ENCODE measurements around the gene CAPN5.
"Not testable (repeated sequence)": the region's sequence is repeated elsewhere in the genome, so short reads cannot be mapped to it uniquely, and the experiment has no call there.

CAPN5 gene

DNA sequence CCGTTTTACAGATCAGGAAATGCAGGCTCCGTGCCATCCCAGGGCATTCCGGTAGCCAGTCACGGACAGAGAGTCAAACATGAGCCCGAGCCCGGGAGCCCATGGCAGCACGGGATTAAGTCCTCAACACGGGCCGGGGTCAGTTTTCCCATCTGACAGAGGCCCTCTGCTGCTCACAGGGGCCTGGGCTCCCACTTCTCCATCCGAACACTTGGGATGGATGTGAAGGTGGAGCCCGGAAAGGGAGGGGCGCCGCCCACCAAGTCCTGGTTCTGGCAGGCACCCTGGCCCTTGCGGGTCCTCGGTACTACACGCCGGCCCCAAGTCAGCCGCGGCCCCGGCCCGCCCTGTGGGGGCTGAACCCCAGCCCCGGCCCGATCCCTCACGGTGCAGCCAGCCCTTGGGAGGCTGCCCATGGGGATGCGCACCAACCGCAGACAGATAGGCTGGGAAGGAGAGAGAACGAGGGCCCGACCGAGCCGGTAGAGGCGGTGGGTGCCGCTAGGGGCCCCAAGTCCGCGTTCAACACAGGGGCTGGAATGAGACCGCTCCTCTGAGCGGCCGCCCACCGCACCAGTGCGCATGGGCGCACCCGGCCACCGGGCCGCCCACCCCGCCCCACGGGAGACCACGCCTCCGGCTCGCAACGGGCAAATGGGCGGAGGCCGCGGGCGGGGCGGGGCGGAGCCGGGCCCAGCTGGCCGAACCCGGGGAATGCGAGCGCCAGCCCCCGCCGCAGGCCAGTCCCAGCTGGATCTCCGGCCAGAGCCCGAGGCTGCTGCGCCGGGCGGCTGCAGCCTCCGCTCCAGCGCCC is at the start of gene CAPN5:
Gene CAPN5, plus strand, starts transcription at position 743 of the 814 bp plus-strand sequence. CDS start 17,916 bp downstream, outside the sequence.
- DNase-seq (ENCODE audit: low read depth in 2 of 2): peak; percentile 73 to 76

DNA sequence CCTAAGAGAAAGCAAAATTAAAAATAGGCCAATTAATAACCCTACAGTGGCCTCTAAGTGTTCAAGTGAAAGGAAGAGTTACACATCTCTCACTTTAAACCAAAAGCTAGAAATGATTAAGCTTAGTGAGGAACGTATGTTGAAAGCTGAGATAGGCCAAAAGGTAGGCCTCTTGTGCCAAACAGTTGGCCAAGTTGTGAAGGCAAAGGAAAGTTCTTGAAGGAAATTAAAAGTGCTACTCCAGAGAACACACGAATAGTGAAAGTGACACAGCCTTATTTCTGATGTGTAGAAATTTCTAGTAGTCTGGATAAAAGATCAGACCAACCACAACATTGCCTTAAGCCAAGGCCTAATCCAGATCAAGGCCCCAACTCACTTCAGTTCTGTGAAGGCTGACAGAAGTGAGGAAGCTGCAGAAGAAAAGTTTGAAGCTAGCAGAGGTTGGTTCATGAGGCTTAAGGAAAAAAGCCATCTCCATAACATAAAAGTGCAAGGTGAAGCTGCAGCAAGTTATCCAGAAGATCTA is 48.3 kb upstream of the CAPN5 start:
- not testable (repeated sequence) for DNase-seq (ENCODE audit: low read depth in 2 of 2)

DNA sequence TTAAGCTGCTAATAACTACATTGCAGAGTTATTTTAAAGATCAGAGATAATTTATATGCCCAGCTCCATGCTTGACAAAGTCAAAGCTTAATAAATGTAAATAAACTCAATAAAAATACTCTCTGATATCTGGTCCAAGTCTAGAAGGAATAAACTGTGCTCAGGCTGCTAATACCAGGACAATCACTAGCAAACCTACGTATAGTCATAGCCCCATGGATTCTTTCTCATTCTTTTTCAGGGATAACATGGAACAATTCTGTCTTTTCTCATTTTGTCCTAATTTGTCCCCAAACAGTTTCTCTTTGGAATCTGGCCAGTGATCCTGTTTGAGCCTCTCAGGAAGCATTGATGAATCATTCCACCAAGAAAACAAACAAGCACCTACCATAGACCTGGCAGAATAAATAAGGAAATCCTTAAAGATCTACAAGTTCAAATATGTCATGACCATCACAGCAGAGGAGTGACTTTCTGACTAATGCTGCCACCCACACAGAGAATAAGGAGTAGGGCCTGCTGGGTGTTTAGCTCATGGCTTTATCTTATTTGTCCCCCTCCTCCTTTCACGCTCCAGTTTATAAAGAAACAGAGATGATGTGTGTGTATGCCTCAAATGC is 46.7 kb upstream of the CAPN5 start:
- DNase-seq (ENCODE audit: low read depth in 2 of 2): no peak

DNA sequence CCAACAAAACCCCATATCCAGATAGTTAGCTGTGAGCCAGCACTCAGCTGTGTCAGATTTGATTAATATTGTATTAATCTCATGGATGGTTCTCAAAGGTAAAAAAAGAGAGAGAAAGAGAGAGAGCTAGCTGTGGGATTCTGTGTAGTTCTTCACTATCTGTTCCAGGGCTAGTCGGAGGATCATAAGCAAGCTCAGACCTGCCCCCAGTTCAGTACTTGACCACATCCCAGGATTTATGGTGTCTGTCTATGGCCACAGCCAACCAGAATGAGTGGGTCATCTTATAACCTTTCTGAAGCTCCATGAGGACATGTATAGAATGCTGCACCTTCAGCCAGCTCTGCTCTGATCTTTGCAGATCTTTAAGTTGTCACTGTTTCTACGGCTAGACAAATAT is 46.0 kb upstream of the CAPN5 start:
- DNase-seq (ENCODE audit: low read depth in 2 of 2): no peak

DNA sequence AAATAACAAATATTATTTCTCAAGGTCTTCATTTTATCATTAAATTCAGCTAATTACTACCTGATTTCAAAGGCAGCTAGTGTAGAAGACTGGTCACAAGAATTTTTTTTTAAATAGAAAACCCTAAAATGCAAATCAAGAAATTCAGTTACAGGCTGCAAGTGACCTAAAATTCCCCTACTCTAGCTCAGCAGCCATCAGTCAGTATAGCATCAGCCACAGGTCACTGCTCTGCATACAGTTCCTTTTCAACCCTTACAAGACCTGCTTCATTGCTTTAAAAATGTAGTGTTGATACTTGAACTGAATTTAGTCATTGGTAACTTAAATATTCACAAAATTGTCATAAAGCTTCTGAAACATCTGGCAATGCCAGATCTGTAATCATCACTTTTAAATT is 42.0 kb upstream of the CAPN5 start:
- no peak for DNase-seq (ENCODE audit: low read depth in 2 of 2)

DNA sequence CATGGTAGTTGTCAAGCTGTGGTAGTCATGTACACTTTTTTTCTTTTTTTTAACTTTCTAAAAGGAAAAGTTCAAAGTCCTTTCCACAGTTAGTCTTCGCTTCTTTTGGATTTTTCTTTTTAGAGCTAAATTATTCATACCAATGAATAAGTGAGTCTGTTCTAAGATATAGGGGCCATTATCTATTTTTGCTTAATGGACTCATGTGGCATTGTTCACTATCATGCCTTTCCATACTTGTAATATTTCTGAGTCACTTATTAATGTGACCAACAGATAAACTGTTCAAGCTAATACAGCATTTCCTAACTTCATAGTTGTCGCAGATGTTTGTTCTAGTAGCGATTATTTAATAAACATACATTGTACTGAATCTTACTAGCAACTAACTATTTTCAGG is 40.5 kb upstream of the CAPN5 start:
- no peak for DNase-seq (ENCODE audit: low read depth in 2 of 2)

DNA sequence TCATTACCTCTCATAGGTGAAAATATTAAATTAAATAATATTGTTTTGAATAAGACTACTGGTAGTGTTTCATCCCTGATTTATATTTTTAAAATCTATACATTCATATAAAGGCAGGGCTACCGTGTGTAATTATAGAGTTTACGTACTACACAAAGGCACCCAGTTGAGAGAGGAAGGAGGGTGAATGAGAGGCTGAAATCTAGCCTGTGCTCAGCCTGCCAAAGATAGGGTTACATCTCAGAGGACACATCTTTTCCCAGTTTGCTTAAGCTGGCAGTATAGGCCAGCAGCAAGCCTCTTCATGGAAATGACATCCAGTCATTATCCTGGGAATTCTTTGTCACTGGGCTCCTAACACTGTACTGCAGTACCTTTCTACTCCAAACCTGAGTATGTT is 40.0 kb upstream of the CAPN5 start:
- no peak for DNase-seq (ENCODE audit: low read depth in 2 of 2)

DNA sequence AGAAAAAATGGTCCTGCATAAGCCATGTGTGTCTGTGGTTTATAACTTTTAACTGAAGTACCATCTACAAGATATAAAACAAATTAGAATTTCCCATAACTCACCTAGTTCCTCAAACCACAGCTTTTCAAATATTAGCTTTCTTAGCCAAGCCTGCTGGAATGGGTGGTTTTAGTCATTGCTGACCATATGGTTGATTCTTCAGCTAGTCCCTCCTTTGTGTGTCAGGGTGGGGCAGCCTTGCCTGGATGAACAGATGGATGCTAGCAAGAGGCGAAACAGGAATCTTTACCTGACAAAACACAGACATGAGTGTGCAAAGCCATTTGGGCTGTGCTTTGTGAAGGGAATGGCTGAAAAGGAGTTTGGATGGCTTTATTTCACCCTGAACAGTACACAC is 39.5 kb upstream of the CAPN5 start:
- no peak for DNase-seq (ENCODE audit: low read depth in 2 of 2)

DNA sequence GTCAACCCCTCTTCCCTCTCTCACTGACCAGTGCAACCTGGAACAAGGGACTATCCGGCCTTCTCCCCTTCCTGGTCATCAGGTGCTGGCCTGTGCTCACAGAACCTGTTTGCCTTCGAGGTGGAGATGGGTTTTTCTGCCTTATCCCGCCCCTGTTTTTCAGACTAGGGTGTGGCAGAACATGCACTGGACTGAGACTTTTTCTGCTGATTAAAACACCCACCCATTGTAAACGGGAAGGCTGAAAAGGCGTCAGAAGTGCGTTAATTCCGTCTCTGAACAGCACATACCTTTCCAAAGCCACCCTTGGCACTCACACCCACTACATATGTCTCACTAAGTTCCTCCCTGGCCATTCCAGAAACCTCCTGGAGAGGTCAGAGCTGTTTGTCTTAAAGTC is 36.9 kb upstream of the CAPN5 start:
- no peak for DNase-seq (ENCODE audit: low read depth in 2 of 2)

DNA sequence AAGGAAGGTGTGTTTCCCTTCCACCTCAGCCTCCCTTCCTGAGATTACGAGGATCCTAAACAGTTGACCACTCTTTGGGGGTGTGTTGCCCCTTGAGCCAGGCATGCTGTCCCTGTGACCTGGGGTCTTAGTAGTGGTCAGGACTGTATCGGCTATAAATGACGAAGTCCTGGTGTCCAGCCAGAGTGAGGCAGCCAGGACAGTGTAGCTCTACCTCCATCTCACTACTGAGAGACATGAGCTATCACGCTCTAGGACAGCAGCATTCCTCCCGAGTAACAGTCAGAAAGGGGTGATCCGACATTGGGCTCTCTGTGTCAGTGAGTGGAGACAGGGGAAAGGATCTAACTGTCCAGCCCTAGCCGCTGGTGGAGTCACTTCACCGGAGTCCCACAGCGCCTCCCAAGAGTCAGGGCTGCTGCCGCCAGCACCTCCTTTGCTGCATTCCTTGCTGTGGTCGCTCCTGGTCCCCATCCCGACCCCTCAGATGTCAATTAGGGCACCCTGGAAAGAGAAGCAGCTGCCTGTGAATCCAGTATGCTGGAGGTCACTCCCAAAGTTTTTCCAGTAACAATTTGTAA is 35.8 kb upstream of the CAPN5 start:
- no peak for DNase-seq (ENCODE audit: low read depth in 2 of 2)

DNA sequence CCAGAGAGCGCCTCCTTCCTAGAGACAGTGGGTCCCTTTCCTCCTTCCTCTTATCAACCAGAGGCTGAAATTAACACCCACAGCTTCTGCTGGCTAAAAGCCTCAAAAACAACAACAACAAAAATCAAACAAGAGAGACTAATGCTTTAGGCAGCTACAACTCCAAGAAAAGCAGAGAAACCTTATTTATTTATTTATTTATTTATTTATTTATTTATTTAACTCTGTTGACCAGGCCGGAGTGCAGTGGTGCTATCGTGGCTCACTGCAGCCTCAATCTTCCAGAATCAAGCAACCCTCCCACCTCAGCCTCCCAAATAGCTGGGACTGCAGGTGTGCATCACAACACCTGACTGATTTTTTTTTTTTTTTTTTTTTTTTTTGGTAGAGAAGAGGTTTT is 35.2 kb upstream of the CAPN5 start:
- no peak for DNase-seq (ENCODE audit: low read depth in 2 of 2)

DNA sequence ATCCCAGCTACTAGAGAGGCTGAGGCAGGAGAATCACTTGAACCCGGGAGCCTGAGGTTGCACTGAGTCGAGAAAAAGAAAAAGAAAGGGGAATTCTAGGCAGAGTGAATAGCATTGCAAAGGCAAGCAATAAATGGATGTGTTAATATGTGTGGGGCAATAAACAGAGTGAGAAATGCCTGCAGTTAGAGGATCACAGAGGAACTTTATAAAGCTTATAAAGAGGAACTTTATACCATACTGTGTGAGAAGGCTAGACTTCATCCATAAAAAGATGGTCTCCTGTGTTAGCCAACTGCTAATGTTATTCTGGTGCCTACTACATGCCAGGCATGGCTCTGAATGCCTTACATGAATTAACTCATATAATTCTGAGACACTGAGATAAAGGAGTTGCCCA is 31.7 kb upstream of the CAPN5 start:
- no peak for DNase-seq (ENCODE audit: low read depth in 2 of 2)

DNA sequence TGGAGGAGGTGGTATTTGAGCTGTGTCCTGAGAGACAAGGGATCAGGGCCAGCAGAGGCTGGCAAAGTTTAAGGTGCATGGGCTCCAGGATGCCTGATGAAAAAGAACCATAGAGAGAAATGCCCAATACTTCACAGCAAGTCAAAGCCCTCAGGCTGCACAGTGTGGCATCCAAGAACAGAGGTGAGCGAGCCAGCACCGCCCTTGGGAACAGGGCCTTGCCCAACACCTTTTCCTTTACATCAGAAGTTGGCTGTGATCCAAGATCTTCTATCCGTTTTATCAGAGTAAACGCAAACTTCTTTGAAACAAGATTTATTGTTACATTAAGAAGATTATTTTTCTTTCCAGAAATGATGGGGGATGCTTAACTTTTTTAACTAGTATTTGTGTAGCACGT is 31.2 kb upstream of the CAPN5 start:
- DNase-seq (ENCODE audit: low read depth in 2 of 2): no peak

DNA sequence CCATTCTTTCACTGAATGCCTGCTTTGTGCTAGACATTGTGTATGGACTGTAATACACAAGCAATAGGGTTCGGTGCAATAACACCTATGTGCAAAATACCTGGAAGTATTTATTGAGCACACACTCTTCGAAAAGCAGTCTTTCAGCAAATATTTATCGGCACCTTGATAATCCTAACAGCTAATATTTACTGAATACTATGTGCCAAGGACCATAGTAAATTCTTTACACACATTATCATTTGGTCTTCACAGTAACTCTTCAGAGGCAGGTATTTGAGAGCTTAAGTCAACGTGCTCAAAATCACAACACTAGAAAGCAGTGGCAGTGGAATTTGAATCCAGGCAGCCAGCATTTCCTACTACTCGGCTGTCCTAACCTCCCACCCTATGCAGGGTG is 30.4 kb upstream of the CAPN5 start:
- DNase-seq (ENCODE audit: low read depth in 2 of 2): no peak

DNA sequence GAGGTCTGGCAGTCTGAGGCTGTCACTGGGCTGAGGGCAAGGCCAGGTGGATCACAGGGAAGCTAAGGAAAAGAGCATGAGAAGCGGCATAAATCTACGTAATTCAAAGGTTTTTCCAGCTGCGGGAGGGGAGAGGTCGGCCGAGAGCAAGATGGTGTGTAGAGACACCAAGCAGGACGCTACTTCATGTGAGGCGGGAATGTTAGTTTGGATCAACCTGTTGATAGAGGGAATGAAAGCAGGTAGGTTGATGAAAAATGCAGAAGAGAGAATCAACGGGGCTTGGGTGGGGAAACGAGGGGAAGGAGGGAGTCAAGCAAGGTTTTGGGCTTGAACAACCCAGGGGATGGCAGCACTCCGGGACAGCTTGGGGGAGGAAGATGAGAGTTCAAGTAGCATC is 29.7 kb upstream of the CAPN5 start:
- no peak for DNase-seq (ENCODE audit: low read depth in 2 of 2)

DNA sequence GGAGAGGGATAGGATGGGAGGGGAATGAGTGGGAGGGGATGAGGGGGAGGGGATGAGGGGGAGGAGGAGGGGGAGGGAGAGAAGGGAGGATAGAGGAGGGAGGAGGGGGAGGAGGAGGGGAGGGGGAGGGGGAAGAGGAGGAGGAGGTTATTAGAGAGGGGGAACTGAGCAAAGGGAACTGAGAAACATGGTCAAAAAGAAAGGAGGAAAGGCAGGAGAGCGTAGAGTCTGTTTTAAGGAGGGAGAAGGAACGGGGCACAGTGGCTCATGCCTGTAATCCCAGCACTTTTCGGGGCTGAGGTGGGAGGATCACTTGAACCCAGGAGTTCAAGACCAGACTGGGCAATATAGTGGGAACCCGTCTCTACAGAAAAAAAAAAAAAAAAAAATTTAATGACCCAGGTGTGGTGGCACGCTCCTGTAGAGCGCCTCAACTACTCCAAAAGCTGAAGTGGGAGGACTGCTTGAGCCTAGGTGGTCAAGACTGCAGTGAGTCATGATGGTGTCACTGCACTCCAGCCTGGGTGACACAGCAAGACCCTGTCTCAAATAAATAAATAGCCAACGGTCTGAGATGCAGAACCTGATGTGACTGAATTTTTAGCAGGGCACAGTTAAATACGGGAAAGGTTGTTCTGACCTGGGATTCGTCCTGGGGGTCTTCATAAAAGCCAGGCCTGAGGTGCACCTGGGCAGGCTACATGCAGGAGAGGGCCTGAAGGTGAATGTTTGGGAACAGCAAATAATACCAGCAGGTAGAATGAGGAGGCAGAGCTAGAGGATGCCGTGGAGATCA is 28.5 kb upstream of the CAPN5 start:
- no peak for DNase-seq (ENCODE audit: low read depth in 2 of 2)

DNA sequence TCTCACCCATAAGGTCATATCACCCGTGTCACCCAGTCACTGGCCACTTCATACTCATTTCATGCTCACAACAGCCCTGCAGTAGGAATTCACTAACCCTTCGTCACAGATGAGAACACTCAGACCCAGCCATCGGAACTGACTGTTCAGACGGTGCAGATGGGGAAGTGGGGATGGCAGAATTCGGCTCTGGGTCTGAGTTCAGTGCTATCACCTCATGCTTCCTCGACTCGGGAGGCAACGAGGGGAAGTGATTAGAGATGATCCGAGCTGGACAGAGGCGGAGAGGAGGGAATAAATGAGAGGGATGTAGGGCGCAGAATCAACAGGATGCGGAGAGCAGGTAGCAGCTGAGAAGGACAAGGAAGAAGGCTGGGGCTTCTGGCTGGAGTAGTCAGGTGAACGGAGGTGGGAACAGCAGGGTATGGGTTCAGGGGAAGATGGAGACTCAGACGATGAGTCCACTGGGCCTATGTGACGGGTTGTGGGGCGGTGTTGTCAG is 27.9 kb upstream of the CAPN5 start:
- no peak for DNase-seq (ENCODE audit: low read depth in 2 of 2)

DNA sequence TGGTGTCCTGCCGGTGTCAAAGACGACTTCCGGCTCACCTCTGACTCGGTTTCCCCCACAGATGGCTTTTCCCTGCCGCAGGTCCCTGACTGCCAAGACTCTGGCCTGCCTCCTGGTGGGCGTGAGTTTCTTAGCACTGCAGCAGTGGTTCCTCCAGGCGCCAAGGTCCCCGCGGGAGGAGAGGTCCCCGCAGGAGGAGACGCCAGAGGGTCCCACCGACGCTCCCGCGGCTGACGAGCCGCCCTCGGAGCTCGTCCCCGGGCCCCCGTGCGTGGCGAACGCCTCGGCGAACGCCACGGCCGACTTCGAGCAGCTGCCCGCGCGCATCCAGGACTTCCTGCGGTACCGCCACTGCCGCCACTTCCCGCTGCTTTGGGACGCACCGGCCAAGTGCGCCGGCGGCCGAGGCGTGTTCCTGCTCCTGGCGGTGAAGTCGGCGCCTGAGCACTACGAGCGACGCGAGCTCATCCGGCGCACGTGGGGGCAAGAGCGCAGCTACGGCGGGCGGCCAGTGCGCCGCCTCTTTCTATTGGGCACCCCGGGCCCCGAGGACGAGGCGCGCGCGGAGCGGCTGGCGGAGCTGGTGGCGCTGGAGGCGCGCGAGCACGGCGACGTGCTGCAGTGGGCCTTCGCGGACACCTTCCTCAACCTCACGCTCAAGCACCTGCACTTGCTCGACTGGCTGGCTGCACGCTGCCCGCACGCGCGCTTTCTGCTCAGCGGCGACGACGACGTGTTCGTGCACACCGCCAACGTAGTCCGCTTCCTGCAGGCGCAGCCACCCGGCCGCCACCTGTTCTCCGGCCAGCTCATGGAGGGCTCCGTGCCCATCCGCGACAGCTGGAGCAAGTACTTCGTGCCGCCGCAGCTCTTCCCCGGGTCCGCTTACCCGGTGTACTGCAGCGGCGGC is 27.0 kb upstream of the CAPN5 start:
- DNase-seq (ENCODE audit: low read depth in 2 of 2): no peak

DNA sequence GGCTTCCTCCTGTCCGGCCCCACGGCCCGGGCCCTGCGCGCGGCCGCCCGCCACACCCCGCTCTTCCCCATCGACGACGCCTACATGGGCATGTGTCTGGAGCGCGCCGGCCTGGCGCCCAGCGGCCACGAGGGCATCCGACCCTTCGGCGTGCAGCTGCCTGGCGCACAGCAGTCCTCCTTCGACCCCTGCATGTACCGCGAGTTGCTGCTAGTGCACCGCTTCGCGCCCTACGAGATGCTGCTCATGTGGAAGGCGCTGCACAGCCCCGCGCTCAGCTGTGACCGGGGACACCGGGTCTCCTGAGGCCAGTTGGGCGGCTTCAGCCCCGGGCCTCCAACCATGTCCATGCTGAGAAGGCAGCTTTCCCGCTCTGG is 26.4 kb upstream of the CAPN5 start:
- DNase-seq (ENCODE audit: low read depth in 2 of 2): no peak

DNA sequence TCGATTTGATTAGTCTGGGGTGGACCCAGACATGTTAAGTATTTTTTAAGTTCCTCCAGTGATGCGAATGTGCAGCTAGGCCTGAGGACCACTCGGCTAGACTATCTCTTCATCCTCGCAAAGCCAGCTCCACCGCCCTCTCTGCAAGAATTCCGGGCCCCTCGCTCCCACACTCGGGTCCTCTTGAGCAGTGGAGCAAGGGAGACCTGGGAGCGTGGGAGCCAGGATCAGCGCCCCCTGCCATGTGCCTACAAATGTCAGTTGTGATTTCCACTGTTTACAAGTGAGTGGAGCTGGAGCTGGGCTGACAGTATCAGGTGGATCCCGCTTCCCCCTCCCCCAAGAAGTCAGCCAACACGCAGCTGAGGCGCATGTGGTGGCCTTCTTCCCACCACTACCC is 25.9 kb upstream of the CAPN5 start:
- no peak for DNase-seq (ENCODE audit: low read depth in 2 of 2)

All from stimulated activated CD8-positive, alpha-beta memory T cell treated with anti-CD3 and anti-CD28 coated beads, Interleukin-7, amount 100 ng/mL, for 1 hour (primary cell).